ENCODE measurements around the gene USP44.
"Not testable (repeated sequence)": the region's sequence is repeated elsewhere in the genome, so short reads cannot be mapped to it uniquely, and the experiment has no call there.

The USP44 gene

GRCh38 chr12:95505039-95505438 lies 46.2 kb downstream of the USP44 start:
- no peak for DNase-seq

- DNase-seq: no peak
Observed at GRCh38 chr12:95504140-95504539, 47.1 kb downstream of the USP44 start.

GRCh38 chr12:95499772-95500171 lies 51.5 kb downstream of the USP44 start:
- DNase-seq: no peak

- DNase-seq: no peak
Observed at GRCh38 chr12:95498968-95499367, 52.3 kb downstream of the USP44 start.

GRCh38 chr12:95497031-95497430 lies 54.2 kb downstream of the USP44 start:
- no peak for DNase-seq

- DNase-seq: no peak
Observed at GRCh38 chr12:95495433-95495832, 55.8 kb downstream of the USP44 start.

GRCh38 chr12:95494888-95495287 lies 56.4 kb downstream of the USP44 start:
- DNase-seq: no peak

- no peak for DNase-seq
Observed at GRCh38 chr12:95492462-95492861, 58.8 kb downstream of the USP44 start.

- no peak for DNase-seq
Observed at GRCh38 chr12:95487024-95487423, 64.3 kb downstream of the USP44 start.

- no peak for DNase-seq
Observed at GRCh38 chr12:95484524-95484923, 66.8 kb downstream of the USP44 start.

GRCh38 chr12:95482564-95482963 lies 68.7 kb downstream of the USP44 start:
- not testable (repeated sequence) for DNase-seq

- no peak for DNase-seq
Observed at GRCh38 chr12:95481888-95482287, 69.4 kb downstream of the USP44 start.

GRCh38 chr12:95481072-95481471 lies 70.2 kb downstream of the USP44 start:
- DNase-seq: no peak

- DNase-seq: no peak
Observed at GRCh38 chr12:95480230-95480629, 71.0 kb downstream of the USP44 start.

GRCh38 chr12:95474660-95474958 lies 76.7 kb downstream of the USP44 start:
- no peak for DNase-seq

- DNase-seq: peak; percentile 90
Observed at GRCh38 chr12:95473884-95474659, 77.2 kb downstream of the USP44 start, which contains the start of gene METAP2. TSS of gene METAP2 (plus strand) at chr12:95474152. CDS start at chr12:95474180, 28 bp downstream.

- peak; percentile 43 for DNase-seq
Observed at GRCh38 chr12:95473231-95473883, 77.9 kb downstream of the USP44 start.

- DNase-seq: no peak
Observed at GRCh38 chr12:95470300-95470699, 81.0 kb downstream of the USP44 start.

All from CD4-positive, alpha-beta T cell treated with Interleukin-10 for 1 hour (primary cell).